Measurements from ENCODE around the gene NUTM1.

DNA sequence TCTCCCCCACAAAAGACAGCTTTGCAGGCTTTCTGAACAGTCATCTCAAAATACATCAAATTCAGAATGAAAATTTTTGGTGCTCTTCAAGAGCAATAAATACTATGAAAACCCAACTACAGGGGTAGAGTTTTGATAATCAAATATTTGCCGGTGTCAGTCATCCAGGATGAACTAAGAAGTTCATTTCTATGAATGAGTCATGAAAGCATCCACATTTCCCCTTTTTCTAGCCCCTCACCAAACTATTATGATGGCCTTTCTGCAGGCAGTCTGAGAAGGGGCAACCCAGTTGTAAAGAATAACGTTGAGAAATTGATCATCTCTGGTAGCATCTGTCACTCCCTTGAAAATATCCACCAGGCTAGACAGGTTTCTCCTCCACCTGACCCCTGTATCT, 27.0 kb downstream of the NUTM1 start:
- TF ChIP-seq POLR2A (IDR thresholded peaks at IDR 0.05; ENCODE audit: low read length): no peak
- no peak for TF ChIP-seq GATA1 (IDR thresholded peaks at IDR 0.05; ENCODE audit: low read depth, low read length)
